Stimulated activated CD4-positive, alpha-beta T cell treated with anti-CD3 and anti-CD28 coated beads, Interleukin-15, amount 100 ng/mL, for 48 hours (primary cell): ENCODE results near the gene HSPB7.
A peak's percentile ranks its signal among the peaks of the same experiment; 100 is the strongest.
"Not testable (repeated sequence)": the region's sequence is repeated elsewhere in the genome, so short reads cannot be mapped to it uniquely, and the experiment has no call there.

Source experiments
- DNase-seq, 2 donors: peaks; one replicate each; pipeline ENCODE4 v3.0.0-alpha.2; 2020; ENCODE audit warnings: low read depth in 2 of 2

The HSPB7 gene

GRCh38 chr1:16050328-16050727 lies 32.5 kb upstream of the HSPB7 start:
- no peak for DNase-seq

- DNase-seq: peak; percentile 10 to 28
These were observed 30.8 kb upstream of the HSPB7 start for GRCh38 chr1:16048573-16049189.

- no peak for DNase-seq
These were observed 30.1 kb upstream of the HSPB7 start for GRCh38 chr1:16047791-16048475.

GRCh38 chr1:16046842-16047241 lies 29.0 kb upstream of the HSPB7 start:
- DNase-seq: no peak

GRCh38 chr1:16043950-16044349 lies 26.1 kb upstream of the HSPB7 start:
- no peak for DNase-seq

GRCh38 chr1:16043521-16043920 lies 25.7 kb upstream of the HSPB7 start, which contains the start of gene CLCNKB:
TSS of gene CLCNKB (plus strand) at chr1:16043782. CDS start at chr1:16044493, 711 bp downstream.
- DNase-seq: no peak

- not testable (repeated sequence) for DNase-seq
These were observed 24.8 kb upstream of the HSPB7 start for GRCh38 chr1:16042654-16043053.

- no peak for DNase-seq
These were observed 24.3 kb upstream of the HSPB7 start for GRCh38 chr1:16042096-16042495.

GRCh38 chr1:16041200-16041599 lies 23.4 kb upstream of the HSPB7 start:
- DNase-seq: no peak

- DNase-seq: not testable (repeated sequence)
These were observed 22.0 kb upstream of the HSPB7 start for GRCh38 chr1:16039871-16040270.

- no peak for DNase-seq
These were observed 20.7 kb upstream of the HSPB7 start for GRCh38 chr1:16038620-16038912.

GRCh38 chr1:16036461-16036860 lies 18.6 kb upstream of the HSPB7 start:
- DNase-seq: not testable (repeated sequence)

- DNase-seq: not testable (repeated sequence)
These were observed 15.3 kb upstream of the HSPB7 start for GRCh38 chr1:16033103-16033632.

- DNase-seq: peak; percentile 44 to 60
These were observed 14.7 kb upstream of the HSPB7 start for GRCh38 chr1:16032388-16033102.

- no peak for DNase-seq
These were observed 13.7 kb upstream of the HSPB7 start for GRCh38 chr1:16031551-16031950.

- no peak for DNase-seq
These were observed 11.4 kb upstream of the HSPB7 start for GRCh38 chr1:16029288-16029687.

- DNase-seq: not testable (repeated sequence)
These were observed 11.1 kb upstream of the HSPB7 start for GRCh38 chr1:16029003-16029268.

GRCh38 chr1:16028237-16029002 lies 10.6 kb upstream of the HSPB7 start:
- DNase-seq: no peak

- DNase-seq: peak in 1 of 2 donors; percentile 35
These were observed 9.1 kb upstream of the HSPB7 start for GRCh38 chr1:16026723-16027484.

GRCh38 chr1:16026302-16026701 lies 8.5 kb upstream of the HSPB7 start:
- not testable (repeated sequence) for DNase-seq

GRCh38 chr1:16023050-16023653 lies 5.3 kb upstream of the HSPB7 start:
- no peak for DNase-seq
